Stimulated activated CD4-positive, alpha-beta T cell treated with anti-CD3 and anti-CD28 coated beads, Interleukin-4, amount 100 ng/mL, for 1 hour (primary cell): ENCODE results near the gene IL4R.

Experiments
- DNase-seq: peaks from one replicate; pipeline ENCODE4 v3.0.0-alpha.2; 2020

The IL4R gene

GRCh38 chr16:27289669-27290068, 24.1 kb upstream of the IL4R start:
- no peak for DNase-seq

GRCh38 chr16:27290562-27290961, 23.2 kb upstream of the IL4R start:
- no peak for DNase-seq

DNA sequence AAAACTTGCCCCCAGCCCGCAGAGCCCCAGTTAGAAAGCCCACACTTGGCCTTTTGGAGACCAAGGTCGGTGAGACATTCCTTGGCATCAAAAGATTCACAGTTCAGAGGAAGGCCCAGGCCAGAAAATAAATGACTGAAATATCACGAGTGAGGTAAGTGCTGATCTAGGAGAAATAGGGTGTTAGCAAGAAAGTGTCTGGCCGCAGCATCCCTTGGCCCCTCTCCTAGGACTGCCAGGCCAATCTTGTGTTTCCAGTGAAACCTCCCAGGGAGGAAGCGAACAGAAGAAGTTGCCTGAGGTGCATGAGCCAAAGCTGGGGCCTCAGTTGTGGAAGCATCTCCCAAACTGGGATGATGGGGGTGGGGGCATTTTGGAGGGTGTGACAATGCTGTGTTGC, 22.7 kb upstream of the IL4R start:
- DNase-seq, result no peak

DNA sequence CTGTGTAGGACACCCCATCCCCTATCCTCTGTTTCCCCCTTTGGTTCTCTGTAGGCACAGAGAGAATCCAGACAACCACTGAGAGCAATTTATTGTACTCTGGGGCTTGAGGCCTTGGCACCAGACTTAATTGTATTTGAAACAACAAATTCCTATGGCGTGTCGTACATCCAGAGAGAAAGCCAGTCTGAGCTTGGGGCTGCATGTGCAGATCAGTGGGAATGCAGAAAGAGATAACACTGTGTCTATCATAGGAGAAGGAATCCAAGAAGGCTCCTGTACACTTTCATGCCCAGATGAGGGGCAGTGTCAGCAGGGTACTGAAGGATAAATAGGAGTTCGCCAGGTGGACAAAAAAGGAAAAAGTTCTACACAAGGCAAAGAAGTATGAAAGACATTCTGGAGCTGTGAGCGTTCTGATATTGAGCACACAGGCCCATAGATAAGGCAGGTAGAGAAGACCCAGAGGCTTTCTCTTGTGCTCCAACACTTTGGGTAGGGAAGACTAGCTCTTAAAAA, 22.0 kb upstream of the IL4R start:
- DNase-seq, result no peak

GRCh38 chr16:27293343-27293742, 20.4 kb upstream of the IL4R start:
- DNase-seq, result no peak

DNA sequence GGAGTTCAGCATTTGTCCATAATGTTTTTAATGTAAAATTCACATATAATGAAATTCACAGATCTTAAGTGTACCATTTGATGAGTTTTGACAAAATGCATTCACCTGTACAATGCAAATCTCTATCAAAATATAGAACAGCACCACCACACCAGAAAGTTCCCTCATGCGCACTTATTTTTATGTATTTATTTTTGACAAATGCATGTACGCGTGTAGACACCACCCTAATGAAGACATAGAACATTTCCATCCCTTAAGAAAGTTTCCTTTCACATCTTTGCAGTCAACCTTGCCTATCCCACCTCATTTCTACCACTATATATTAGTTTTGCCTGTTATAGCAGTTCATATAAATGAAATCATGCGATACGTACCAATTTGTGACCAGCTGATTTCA, 15.6 kb upstream of the IL4R start:
- no peak for DNase-seq

DNA sequence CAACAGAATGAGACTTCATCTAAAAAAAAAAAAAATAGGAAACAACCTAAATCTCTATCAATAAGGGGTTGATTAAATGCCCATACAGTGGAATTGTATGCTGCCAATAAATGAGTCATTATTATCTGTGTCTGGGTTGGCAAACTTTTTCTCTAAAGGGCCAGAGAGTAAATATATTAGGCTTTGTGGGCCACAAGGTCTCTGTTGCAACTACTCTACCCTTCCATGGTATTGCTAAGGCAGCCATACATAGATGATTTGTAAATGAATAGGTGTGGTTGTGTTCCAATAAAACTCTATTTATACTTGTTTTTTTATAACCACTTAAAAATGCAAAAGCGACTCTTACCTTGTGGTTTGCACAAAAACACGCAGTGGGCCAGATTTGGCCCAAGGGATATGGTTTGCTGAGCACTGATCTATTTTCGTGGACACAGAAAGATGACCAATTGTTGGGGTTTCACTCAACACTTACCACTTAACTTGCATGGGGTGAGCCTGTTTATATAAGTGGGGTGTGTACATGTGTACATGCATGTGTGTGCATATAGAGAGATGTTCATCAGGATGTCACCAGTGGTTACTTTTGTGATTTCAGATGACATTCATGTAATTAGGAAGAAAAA, 12.4 kb upstream of the IL4R start:
- no peak for DNase-seq

GRCh38 chr16:27302126-27302525, 11.6 kb upstream of the IL4R start:
- no peak for DNase-seq

DNA sequence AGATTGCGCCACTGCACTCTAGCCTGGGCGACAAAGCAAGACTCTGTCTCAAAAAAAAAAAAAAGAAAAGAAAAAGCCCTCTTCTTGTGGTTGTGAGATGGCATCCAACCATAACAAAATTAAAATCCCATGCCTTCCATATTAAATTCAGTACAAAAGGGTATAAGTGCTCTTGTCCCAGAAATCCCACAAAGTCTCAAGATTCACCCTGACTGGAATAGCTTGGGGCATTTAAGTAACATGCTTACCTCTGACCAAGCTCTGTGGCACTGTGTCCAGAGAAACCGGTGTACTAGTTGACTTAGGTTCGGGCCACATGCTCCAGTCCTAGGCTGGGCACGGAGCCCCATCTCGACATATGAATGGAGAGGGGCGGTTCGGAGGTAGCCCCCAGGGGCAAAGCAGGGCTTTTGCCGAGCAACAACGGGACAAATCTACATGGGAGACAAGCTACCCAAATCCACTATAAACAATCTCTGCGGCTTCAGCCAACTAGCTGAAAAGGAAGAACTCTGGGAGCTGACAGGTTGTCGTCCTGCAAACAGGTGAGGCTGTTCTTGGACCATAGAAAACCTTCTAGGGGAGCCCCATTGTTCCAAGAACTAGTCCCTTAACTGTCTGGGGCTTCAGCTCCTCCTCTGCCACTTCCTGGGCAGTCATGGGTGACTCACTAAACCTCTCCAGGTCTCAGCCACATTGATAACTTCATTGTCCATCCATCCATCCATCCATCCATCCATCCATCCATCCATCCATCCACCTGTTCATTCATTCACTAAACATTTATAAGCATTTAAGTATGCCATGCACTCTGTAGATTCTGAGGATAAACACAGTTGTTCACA, 10.3 kb upstream of the IL4R start:
- DNase-seq, result no peak

- no peak for DNase-seq
These were observed 9.7 kb upstream of the IL4R start for GRCh38 chr16:27304102-27304501.

DNA sequence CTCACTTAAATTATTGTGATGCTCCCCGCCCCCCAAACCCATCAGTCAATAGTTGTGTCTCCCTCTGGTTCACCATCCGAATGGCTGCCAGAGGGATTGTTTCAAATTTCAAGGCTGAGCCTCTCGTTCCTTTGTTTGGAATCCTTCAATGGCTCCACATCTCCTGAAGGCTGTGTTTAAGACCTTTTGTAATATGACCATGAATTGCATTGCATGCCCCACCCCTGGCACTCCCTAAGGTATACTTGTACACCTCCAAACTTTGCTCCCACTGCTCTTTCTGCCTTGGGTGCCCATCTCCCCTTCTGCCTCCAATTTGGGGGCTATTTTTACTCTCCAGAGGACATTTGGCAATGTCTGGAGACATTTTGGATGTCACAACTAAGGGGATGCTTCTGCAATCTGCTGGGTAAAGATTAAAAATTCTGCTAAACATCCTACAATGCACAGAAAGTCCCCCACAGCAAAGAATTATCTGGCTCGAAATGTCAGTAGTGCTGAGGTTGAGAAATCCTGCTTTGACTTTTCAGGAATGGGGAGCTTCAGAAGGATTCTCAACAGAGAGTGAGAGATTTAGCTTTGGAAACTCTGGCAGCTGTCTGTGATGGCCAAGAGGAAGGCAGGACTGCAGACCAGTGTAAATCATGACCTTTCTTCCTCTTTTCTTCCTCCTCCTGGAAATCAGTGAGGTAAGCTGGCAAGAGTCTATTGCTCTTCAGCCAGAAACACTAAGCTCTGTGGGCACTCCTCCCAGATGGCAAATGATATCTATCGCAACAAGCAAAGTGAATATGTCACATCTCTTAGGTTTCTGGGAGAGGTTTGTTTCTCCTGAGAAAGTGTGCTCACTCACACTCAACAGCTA, 8.7 kb upstream of the IL4R start:
- no peak for DNase-seq

GRCh38 chr16:27305839-27306442, 7.8 kb upstream of the IL4R start:
- no peak for DNase-seq

DNA sequence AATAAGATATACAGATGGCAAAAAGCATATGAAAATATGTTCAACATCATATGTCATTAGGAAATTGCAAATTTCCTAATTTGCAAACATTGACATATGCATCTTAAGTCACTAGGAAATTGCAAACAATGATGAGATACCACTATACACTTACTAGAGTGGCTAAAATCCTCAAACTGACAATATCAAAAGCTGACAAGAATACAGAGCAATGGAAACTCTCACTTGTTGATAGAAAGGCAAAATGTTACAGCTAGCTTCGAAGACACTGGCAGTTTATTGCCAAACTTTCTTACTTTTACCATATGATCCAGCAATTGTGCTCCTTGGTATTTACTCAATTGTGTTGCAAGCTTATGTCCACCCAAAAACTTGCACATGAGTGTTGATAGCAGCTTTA, 5.0 kb upstream of the IL4R start:
- no peak for DNase-seq

DNA sequence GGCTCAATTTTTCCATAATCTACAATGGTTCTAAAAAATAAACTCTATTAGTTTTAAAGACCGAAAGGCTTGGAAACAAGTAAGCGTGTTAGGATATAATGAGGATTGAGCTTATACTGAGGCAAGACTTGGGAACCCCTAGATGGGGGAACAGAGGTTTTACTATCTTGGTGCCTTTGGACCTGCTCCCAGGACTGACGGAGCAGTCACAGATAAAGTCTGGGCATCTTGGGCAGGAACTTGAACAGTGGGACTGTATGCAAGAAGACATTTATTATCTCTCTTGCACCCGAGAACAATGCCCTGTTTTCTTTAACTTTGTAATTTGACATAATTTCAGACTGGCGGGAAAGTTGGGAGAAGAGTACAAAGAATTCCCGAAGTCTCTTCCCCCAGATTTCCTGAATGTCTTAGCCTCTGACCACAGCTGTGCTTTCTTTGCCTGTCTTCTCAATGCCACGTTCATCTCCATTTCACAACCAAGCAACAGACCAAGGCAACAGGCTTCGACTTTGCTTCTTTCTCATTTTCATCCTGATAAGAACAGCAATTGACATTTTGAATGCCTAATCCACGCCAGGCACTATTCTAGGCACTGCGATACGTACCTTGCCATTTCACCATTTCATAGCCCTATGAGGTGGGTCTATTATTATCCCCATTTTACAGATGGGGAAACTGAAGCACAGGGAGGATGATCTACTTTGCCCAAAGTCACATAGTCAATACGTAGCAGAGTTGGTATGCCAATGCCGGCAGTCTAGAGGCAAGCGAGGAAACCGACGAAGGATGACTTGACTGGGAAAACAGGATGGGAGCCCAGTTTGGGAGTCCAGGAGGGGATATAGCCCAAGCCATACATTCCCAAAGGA, 3.0 kb upstream of the IL4R start:
- DNase-seq, result no peak

DNA sequence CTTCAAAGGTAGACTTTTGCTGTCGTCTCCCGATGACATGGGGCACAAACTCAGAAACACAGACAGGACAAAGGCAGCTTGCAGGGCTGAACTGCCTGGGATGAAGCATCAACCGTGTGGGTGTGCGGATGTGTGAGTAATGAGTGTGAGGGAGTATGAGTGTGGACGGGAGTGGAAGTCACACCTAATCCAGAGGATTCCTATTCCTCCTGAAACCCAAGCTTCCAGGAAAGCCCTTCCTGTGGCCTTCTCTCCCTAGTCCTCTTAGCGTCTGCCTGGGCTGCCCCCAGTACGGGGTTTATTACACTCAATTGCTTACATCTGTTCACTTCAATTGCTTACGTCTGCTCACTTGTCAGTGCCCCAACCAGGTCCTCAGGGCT, 2.3 kb upstream of the IL4R start:
- DNase-seq, result no peak

- no peak for DNase-seq
These were observed 1.9 kb upstream of the IL4R start for GRCh38 chr16:27311897-27312303.

DNA sequence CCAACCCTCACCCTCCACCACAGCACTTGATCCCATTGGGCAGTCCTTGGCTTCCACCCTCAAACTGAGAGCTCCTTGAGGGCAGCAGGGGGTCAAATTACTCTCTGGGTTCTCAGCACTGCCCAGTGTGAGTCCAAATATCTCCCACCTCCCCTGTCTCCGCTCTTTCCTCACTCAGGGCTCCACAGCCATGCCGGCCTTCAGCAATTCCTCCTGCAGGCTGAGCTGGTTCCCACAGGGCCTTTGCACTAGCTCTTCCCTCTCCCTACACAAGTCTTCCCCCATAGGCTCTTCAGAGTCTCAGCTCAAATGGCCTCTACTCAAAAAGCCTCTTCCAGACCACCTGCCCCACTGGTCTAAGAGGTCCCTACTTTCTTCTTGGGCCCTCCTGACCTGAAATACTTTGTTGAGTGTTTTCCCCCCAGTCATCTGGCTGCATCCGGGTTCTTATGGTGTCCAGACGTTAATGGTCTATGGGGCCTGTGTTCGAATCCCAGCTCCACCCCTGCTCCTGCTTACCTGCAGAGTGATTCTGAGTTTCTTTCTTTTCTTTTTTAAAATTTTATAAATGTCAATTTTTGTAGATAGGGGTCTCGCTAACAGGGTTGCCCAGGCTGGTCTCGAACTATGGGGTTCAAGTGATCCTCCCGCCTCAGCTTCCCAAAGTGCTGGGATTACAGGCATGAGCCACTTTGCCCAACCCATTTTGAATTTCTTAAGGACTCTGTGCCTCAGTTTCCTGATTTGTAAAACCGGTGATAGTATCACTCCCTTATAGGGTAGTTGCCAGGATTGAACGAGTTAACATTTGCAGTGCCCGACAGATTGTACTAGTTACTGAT, 973 bp upstream of the IL4R start:
- DNase-seq, result no peak

- peak; percentile 48 for DNase-seq
These were observed 468 bp downstream of the IL4R start for GRCh38 chr16:27314161-27314723.

GRCh38 chr16:27314986-27315332, 1.2 kb downstream of the IL4R start:
- no peak for DNase-seq

GRCh38 chr16:27315333-27316037, 1.7 kb downstream of the IL4R start:
- peak; percentile 53 for DNase-seq
